Measurements from ENCODE around the gene TSTD2.

TSTD2 gene

GRCh38 chr9:97556721-97557605 lies 76.2 kb downstream of the TSTD2 start:
- Mint-ChIP-seq H3K4me1 (peaks cover 6% of the 10 kb centered on the region), H3K27ac (no peak overlapping the region)

GRCh38 chr9:97556036-97556720 lies 77.0 kb downstream of the TSTD2 start:
- Mint-ChIP-seq H3K4me1 (peaks cover 6% of the 10 kb centered on the region), H3K4me3 (no peak overlapping the region), H3K36me3 (ENCODE audit: low read depth) (no peaks in the 10 kb centered on the region), H3K27me3 (ENCODE audit: low read depth) (peaks cover 23% of the 10 kb centered on the region), H3K9me3 (no peaks in the 10 kb centered on the region), H3K27ac (no peak overlapping the region)
- TF ChIP-seq CTCF (IDR thresholded peaks at IDR 0.05; ENCODE audit: unreplicated experiment in 3 of 3), result no peak

More at GRCh38 chr9:97556721-97557605, 76.2 kb downstream of the TSTD2 start:
- peaks cover 22% of the 10 kb centered on the region for H3K27me3 Mint-ChIP-seq (ENCODE audit: low read depth)
- H3K9me3 Mint-ChIP-seq, result no peaks in the 10 kb centered on the region
- no peaks in the 10 kb centered on the region for H3K36me3 Mint-ChIP-seq (ENCODE audit: low read depth)
- H3K4me3 Mint-ChIP-seq, result no peak overlapping the region
- no peak for TF ChIP-seq CTCF (IDR thresholded peaks at IDR 0.05; ENCODE audit: unreplicated experiment in 3 of 3)

GRCh38 chr9:97555164-97555563 lies 78.0 kb downstream of the TSTD2 start:
- Mint-ChIP-seq H3K4me1 (peaks cover 6% of the 10 kb centered on the region), H3K9me3 (no peaks in the 10 kb centered on the region), H3K27ac (no peak overlapping the region), H3K36me3 (ENCODE audit: low read depth) (no peaks in the 10 kb centered on the region), H3K27me3 (ENCODE audit: low read depth) (peaks cover 23% of the 10 kb centered on the region), H3K4me3 (no peak overlapping the region)
- no peak for TF ChIP-seq CTCF (IDR thresholded peaks at IDR 0.05; ENCODE audit: unreplicated experiment in 3 of 3)

GRCh38 chr9:97554566-97555075 lies 78.5 kb downstream of the TSTD2 start:
- Mint-ChIP-seq H3K4me3 (no peak overlapping the region), H3K4me1 (peaks cover 6% of the 10 kb centered on the region), H3K27ac (no peak overlapping the region), H3K27me3 (ENCODE audit: low read depth) (peaks cover 26% of the 10 kb centered on the region), H3K9me3 (no peaks in the 10 kb centered on the region), H3K36me3 (ENCODE audit: low read depth) (no peaks in the 10 kb centered on the region)
- no peak for TF ChIP-seq CTCF (IDR thresholded peaks at IDR 0.05; ENCODE audit: unreplicated experiment in 3 of 3)

GRCh38 chr9:97553841-97554240 lies 79.3 kb downstream of the TSTD2 start:
- no peak overlapping the region for H3K27ac Mint-ChIP-seq
- no peaks in the 10 kb centered on the region for H3K9me3 Mint-ChIP-seq
- H3K4me1 Mint-ChIP-seq, result peaks cover 2% of the 10 kb centered on the region
- H3K36me3 Mint-ChIP-seq (ENCODE audit: low read depth), result no peaks in the 10 kb centered on the region
- H3K4me3 Mint-ChIP-seq, result no peak overlapping the region
- peaks cover 25% of the 10 kb centered on the region for H3K27me3 Mint-ChIP-seq (ENCODE audit: low read depth)
- no peak for TF ChIP-seq CTCF (IDR thresholded peaks at IDR 0.05; ENCODE audit: unreplicated experiment in 3 of 3)

Measured in nephron (organoid).